ENCODE measurements around the gene SFMBT2.
"Not testable (repeated sequence)": the region's sequence is repeated elsewhere in the genome, so short reads cannot be mapped to it uniquely, and the experiment has no call there.

The SFMBT2 gene

DNA sequence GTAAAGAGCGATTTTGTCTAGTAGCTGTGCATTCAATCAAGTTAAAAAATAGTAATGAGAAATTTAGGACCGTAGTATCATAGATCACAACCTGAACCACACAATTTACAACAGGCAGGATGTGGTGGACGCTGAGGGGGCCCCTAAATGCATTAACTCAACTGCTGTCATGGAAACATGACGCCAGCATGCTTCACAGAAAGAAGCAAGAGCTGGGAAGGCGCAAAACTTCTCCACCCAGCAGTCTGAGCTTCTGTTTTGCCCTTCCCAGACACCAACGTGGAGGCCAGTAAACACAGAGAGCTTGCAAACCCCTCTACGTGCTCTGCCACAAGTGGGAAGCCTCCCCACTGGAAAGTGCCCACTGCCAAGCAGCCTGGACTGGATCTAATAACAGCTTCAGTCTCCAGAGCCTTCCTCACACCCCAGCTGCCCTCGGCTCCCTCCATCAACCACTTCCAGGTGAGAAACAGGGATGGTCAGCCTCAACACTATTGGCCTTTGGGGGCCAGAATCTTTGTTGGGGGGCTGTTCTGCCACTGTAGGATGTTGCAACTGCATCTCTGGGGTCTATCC is 151.8 kb downstream of the SFMBT2 start:
- DNase-seq = no peak

DNA sequence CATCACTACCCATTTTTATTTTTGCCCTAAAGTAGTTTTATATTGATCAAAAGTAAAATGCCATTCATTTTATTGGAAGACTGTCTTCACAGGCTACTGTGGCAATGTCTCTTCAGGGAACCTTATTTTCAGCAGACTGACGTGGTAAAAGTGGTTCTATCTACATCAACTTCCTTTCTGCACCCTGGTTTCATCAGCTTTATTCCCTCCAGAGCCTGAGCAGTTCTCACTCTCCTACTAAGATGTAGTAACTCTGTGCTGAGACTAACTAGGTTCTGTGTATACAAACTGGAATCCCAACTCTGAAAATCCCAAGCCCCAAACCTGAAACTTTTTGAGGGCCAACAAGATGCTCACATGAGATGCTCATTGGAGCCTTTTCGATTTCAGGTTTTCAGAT is 155.3 kb downstream of the SFMBT2 start:
- DNase-seq = no peak

DNA sequence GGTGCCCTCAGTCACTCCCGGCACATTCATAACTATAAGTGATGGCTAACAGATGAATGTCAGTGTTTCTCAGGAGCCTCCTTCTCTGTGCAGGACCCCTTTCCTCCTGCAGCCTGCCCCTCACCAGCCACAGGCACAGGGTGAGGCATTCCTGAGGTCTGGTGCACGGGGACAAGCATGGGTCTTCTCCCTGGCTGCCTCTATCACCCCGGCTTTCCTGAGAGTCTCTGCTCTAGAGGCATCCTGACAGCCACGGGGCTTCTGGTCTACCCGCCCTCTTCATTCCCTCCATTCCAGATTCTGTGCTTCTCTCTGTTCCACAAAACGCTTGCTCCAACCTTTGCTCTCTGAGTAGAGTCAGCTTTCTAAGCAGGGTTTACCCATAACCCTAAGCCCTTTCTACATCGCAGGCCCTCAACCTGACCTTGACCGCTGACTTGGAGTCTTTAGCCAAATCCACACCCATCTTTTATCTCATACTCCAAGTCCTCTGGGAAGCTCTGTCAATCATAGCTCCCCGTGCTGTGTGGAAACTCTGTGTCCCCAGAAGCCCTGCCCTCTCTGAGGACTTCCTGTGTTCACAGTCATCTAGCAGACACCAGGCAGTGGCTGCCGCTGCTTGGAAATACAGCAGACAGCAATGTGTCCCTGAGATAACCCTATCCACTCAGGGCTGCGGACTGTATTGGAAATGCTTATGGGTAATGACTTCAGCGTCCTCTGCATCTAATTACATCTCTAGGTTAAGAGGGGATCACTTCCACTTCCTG is 159.0 kb downstream of the SFMBT2 start:
- DNase-seq = no peak

DNA sequence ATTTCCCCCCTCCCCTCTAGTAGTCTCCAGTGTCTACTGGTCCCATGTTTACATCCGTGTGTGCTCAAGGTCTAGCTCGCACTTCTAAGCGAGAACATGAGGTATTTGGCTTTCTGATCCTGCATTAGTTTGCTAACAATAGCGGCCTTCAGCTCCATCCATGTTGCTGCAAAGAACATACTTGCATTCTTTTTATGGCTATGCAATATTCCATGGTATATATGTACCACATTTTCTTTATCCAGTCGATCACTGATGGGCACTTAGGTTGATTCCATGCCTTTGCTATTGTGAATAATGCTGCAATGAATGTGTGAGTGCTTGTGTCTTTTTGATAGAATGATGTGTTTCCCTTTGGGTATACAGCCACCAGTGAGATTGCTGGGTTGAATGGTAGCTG is 160.6 kb downstream of the SFMBT2 start:
- DNase-seq = no peak

DNA sequence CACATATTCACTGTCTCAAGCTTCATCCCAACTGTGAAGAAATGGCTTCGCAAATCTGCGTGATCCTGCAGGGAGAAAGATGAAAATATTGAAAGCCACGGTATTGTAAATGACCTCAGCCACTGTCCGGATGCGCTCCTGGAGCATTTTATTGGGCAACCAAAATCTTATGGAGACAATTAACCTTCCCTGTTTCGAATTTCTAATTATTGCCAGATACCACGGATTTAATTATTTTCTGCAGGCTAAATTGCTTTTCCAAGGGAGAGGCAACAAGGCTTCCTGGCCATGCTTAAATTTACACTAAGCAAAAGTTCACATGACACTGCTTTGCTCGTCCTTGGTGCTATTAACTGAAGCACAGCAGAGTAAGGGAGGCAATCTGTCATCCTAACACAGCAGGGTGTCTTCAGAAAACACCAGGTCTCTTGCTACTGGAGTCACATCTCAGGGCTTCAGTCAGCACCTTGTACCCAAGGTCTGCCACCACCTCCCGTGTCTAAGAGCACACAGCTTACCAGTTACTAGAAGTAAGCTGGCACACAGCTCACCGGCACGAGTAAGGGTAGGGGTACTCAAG is 162.2 kb downstream of the SFMBT2 start:
- no peak for DNase-seq

DNA sequence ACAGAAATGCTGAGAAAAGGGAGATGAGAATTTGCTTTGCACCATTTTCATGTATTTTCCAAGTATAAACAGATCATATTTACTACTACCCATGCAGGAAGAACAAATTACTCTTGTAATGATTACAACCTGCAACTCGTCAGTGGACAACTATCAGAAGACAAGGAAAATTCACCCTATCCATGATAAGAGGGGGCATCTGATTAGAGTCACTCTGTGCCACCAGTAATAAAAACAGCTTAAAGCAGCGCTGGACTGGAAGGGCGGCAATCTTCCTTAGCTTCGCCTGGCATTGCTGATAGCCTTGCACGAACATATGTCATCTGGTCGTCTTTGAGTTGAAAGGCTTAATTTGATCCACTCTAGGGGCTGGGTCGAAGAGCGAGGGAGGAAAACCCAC is 162.7 kb downstream of the SFMBT2 start:
- no peak for DNase-seq

DNA sequence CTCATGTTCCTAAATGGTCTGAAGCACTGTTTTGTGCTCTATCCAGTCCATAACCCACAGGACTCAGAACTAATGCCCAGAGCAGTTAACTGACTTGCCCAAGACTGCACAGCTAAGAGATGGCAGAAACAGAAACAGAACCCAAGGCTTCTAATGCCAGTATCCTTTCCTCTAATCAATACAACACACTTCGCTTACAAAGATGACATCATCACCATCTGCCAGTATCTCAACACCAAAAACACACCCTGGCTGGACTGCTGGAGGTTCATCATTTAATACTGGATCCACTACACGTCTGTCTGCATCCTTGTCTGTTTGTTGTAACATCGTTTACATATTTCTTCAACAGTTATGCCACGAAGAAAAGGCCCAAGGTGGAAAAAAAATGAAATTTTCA is 165.3 kb downstream of the SFMBT2 start:
- no peak for DNase-seq

DNA sequence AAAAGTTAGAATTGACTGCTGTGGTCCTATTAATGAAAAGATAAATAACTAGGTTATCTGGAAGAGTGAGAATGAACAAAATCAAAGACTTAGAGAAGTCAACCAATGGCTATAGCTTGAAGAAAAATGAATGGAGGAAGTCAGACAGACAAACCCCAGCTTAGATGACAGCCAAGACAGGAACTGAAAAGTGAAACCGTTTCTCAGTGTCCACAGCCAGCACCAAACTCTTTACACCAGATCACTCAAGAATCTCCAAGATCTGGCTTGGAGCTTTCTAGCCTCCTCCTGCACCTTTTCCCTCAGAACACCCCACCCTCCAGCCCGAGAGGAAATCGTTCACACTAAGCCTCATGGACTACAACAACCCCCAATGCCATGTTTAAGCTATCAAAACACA is 167.0 kb downstream of the SFMBT2 start:
- DNase-seq = no peak

DNA sequence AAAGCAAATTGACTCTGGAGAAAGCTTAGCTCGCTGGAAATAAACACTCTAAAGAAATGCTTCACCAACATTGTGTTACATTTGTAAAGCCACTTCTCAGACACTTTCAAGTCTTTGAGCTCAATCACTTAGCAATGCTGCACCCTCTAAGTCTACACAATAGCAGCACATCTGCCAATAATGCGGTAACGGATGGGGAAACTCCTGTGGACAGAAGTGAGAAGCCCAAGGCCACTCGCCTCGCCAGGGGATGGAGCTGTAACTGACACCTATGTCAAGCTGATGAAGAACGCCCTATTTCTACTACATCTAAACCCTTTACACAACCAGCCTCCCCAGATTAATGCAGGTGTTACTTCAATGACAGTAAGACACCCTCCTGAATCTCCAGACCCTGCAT is 167.7 kb downstream of the SFMBT2 start:
- no peak for DNase-seq

DNA sequence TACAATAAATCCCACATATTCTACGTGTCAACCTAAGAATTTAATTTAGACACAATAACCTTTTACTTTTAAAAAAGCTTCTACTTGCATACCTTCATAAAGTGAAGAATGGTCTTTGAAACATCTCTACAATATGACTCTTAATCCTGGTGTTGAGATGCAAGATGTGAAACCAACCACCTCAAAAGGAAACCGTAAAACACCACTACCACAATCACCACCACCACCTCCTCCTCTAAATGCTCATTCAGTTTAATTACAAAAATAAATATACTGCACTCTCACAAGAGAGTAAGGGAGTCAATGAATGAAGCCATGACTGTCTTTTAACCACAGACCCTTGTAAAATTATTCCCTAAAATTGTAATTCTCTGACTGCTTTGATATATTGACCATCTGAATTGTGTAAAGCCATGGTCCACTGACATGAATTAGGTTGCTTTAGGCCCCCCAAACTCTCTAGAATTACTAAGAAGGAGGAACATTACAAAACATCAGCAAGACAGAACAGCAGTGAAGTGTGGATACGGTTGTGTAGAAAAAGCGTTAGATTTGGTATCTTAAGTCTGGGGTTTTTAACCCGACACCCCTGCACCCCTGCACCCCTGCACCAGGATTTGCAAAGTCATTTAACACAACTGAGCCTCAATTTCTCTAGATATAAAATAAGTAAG is 171.4 kb downstream of the SFMBT2 start:
- DNase-seq = no peak

DNA sequence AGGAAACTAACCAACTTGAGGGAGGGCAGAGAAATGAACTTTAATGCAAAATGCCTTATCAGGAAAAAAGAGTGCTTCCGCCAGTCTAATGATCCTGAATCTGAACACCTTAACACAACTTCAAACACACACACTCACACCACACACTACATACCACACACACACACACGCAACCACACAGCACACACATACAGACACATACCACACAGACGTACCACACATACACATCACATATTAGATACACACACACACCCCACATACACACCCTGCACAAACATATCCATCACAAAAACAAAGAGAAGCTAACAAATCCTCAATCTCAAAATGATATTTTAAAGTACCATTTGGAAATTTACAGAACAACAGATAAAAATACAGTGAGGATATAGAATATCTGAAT is 175.5 kb downstream of the SFMBT2 start:
- DNase-seq = no peak

DNA sequence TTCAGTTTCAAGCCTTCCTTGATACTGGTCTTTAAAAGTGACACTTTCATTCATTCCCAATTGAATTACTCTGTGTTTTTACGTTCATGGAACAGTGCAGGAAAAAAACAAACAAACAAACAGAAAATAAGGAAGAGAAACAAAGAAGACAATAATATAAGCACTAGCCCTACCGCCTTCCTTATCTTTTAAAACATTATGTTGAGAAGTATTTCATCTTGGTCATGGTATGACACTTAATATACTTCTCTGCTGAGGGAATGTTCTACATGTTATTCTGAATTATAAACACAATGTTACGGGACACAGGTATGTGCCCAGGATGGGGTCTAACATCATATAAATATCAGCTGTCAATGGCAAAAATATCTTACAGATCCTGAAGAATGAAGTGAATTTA is 176.7 kb downstream of the SFMBT2 start:
- no peak for DNase-seq

DNA sequence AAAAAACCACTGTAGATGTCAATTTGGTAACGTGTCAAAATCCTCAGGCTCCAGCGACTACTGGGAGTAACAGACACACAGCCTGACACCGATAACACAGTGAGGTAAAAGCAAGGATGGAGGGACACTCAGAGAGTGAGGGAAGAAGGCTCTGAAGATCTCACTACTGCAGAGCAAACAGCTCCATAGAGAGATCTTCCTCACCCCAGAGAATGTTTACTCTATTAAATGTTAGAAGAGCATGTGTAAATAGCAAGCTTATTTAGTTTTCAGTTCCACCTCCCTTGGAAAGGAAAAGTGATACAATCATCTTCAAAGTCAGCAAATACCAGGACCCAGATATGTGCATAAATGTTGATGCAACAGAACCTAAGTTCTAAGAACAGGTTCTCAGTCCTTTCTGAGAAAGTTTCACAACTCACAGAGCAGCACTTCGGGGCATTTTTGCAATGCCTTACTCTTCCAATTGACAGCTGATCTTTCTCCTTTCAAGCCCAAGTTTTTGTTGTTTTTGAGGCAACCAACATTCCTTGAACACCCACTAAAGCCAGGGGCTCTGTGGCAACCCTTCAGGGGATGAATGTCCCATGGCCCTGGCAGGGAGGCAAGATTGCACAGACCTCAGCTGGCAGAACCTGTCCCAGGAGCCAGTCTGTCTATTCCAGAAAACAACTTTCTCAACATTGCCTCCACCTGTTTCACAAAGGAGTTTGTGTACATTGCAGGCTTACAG is 177.4 kb downstream of the SFMBT2 start:
- DNase-seq = no peak

DNA sequence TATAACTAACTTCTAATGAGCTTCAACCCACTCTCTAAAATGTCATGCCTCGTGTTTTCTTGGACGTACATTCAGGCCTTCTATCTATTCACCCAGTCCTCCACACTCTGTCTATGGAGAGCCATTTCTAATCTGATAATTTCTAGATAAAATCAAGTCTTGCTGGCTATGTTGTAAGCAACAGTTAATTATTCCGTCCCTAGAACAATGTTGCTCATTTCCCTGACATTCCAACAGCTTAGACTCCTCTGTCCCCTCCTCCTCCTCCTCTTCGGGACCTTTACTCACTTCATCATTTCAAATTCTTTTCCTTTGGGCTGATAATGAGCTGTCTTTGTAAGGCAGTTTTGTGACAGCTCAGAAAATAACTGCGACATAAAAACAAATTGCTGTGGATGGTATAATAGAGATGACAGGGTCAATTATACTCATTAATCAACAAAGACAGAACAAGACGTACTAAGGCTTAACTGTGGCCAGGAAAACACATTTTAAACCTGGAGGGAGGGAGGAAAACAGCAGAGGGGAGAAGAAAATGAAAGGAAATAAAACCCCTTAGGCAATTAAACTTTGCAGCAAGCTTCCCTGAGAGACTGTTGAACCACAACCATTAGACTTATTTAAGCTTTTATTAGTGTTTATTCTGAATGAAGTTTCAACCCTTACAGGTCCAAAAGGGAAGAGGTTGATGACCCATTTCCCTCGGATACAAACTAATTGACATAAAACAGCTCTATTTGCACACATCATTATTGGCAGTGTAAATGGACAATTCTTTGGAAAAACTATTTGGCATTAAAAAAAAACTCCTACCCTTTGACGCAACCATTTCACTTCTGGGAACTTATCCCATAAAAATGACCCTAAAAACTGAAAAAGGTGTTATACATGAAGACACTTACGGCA is 179.1 kb downstream of the SFMBT2 start:
- DNase-seq = no peak

DNA sequence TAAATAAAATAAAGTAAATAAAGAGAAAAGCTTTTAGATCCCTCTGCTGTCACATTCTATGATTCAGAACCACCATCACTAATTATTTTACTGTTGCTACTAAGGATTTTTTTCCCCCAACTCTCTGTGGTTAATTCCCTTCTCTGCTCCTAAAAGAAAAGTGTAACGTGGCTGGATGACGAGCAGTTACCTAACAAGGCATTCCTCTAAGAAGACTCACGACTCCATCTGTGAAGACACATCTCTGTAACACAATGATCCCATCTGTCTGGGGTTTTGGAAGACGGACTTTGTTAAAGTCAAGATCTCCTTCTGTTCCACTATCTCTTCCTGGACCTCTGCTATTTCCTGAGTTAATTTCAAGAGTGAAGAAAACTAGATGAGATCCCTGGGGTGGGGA is 179.9 kb downstream of the SFMBT2 start:
- DNase-seq = no peak

DNA sequence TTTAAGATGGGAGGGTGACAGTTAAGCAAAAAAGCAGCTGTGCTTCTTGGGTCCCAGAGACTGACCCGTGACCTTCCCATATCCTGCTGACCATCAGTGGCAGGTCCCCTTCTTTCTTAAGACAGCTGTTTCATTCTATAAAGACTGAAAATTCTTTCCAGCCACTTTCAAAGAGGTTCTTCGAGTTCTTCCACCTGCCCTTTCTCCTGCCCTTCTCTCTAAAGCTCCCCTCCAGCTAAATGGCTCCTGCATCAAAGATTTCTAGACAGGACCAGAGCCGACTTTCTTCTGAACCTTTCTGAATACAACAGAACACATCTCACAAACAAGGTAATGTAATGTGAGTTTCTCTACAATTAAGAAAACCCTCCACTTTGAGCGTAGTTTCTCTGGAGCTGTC is 180.8 kb downstream of the SFMBT2 start:
- DNase-seq = no peak

DNA sequence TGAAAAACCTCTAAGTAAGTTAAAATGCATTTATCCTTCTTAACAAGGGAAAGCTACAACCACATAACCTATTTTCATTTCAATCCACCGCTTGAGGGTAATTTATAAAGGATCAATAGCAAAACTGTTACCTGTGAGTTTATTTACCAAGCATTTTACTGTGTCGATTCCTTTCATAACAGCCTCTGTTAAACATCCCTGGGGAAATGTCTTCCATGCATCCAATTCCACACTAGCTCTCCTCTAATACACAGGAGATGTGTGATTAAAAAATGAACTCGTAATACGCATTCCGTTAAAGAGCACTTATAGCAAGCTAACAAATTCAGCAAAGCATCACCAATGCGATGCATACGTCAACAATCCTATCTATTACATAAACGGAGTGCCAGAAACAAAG is 185.7 kb downstream of the SFMBT2 start:
- DNase-seq = no peak

DNA sequence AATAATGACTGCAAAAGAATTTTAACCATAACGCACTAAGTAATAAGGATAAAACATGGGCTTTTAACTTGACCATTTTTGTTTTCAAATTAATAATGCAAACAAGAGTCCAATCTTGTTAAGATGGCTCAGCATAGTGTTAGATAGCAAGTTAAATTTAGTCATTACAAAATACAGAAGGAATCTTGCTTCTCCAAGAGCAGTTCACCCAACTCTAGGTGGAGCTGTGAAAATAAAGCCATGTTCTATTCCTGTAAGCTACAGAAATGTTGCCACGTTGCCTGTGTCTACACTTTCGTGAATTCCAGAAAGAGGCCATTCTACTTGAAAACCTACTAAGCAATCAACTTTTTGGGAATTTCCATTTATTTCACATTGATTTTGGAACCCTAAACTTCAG is 191.9 kb downstream of the SFMBT2 start:
- DNase-seq = no peak

DNA sequence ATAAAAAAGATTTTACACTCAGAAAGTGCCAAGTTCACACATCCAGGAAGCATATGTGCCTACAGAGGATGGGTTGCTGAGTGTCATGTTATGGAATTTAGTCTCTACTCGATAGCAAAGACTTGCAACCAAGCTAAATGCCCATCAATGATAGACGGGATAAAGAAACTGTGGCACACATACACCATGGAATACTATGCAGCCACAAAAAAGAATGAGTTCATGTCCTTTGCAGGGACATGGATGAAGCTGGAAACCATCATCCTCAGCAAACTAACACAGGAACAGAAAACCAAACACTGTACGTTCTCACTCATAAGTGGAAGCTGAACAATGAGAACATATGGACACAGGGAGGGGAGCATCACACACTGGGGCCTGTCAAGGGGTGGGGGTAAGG is 198.1 kb downstream of the SFMBT2 start:
- DNase-seq = not testable (repeated sequence)

DNA sequence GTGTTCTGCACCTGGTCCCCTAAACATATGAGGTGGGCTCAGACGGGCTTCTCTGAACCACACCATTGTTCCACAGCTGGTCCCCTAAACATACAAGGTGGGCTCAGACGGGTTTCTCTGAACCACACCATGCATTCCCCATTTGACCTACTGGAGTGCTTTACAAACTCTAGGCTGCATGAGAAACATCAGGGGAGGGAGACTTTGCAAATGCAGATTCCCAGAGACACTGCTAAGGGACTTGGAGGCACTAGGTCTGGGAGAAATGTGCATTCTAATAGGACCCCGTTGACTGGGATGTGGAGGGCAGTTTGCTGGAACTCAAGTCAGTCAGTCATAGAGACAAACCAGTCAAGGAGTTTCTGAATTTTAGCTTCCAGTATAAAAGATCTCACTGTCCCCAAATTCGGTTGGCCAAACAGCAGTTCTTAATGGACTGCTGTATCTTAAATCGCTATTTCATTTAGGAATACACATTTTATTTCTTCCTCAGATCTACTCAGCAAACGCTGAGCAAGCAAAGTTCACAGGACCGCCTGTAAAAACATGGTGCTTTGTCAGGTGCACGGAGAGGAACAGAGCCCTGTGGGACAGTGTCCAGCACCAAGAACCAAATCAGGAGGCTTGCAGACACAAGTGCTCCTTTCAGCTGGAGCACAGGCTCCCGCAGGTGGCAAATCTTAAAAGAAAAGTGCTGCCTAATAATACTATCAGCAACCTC is 198.8 kb downstream of the SFMBT2 start:
- no peak for DNase-seq

DNA sequence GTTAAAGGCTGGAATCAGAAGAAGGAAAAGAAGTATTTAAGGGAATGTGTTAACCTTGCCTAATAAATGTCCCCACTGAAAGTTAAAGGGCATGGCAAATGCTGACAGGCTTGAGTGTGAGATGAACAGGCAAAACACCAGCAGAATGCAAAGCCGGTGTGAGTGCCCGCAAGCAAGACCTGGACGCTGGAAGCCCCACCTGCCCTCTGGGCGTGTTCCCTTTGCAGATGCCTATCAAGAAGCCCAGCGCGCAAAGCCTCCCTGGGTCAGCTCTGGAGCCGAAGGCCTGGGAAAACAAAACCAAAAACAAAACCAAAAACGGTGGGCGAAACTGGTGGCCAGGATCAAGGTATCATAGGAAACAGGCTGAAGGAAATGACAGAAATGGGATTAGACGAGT is 200.3 kb downstream of the SFMBT2 start:
- no peak for DNase-seq

DNA sequence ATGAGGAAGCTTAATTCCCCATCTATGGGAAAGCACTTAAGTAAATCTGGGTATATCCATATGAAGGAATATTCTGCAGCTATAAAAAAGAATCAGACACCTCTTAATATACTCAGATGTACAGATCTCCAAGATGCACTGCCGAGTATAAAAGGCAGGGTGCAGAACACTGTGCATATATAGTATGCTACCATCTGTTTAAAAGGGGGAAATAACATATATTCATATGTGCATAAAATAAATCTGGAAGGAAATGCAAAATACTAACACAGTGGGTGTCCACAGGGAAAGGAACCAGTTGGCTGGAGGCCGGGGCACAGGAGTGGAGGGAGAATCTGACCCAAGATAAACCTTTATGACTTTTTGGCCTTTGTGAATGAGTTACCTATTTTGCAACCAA is 201.4 kb downstream of the SFMBT2 start:
- no peak for DNase-seq
